H9 (cell line): ENCODE measurements around the gene KRTAP12-1. TPM values are rescaled to one million over a fixed set of nuclear protein-coding genes. Genes with fewer than 3 reads are reported as not detected.

Source experiments
- DNase-seq: peaks from one replicate; pipeline ENCODE4 v3.0.0-alpha.2; 2017
- H2AFZ ChIP-seq: one replicate; pipeline ENCODE4 v1.6.1; 2013; ENCODE audit warnings: mild to moderate bottlenecking, low read length, control low read depth, moderate library complexity
- H2AK5ac ChIP-seq: 2 replicates; pipeline ENCODE4 v1.6.1; 2013; ENCODE audit warnings: low read length, control low read depth, mixed read lengths; ENCODE audit not compliant: insufficient read length
- H2BK120ac ChIP-seq: one replicate; pipeline ENCODE4 v1.6.1; 2013; ENCODE audit warnings: low read depth, mild to moderate bottlenecking, low read length, control low read depth, inconsistent platforms; ENCODE audit not compliant: poor library complexity, severe bottlenecking
- H2BK12ac ChIP-seq: 2 replicates; pipeline ENCODE4 v1.6.1; 2013; ENCODE audit warnings: low read length, control low read depth, mixed read lengths, low read depth; ENCODE audit not compliant: insufficient read length
- H2BK15ac ChIP-seq: 2 replicates; pipeline ENCODE4 v1.6.1; 2013; ENCODE audit warnings: low read depth, low read length, control low read depth
- H2BK20ac ChIP-seq: one replicate; pipeline ENCODE4 v1.6.1; 2013; ENCODE audit warnings: low read depth, mild to moderate bottlenecking, low read length, control low read depth, inconsistent platforms; ENCODE audit not compliant: poor library complexity, severe bottlenecking
- H2BK5ac ChIP-seq: 2 replicates; pipeline ENCODE4 v1.6.1; 2013; ENCODE audit warnings: low read length, control low read depth, mixed read lengths; ENCODE audit not compliant: insufficient read length
- H3K14ac ChIP-seq: 2 replicates; pipeline ENCODE4 v1.6.1; 2013; ENCODE audit warnings: low read length, control low read depth; ENCODE audit not compliant: insufficient read depth
- H3K18ac ChIP-seq: 2 replicates; pipeline ENCODE4 v1.6.1; 2013; ENCODE audit warnings: low read depth, mild to moderate bottlenecking, mixed read lengths, low read length, control low read depth; ENCODE audit not compliant: insufficient read length
- H3K23ac ChIP-seq: 2 replicates; pipeline ENCODE4 v1.6.1; 2013; ENCODE audit warnings: low read length, control low read depth, mixed read lengths, low read depth; ENCODE audit not compliant: insufficient read length
- H3K23me2 ChIP-seq: 2 replicates; pipeline ENCODE4 v1.6.1; 2013; ENCODE audit warnings: low read depth, mild to moderate bottlenecking, mixed read lengths, low read length, control low read depth; ENCODE audit not compliant: insufficient read length, poor library complexity, severe bottlenecking
- H3K27ac ChIP-seq: 2 replicates; pipeline ENCODE4 v1.5.1; 2013; ENCODE audit warnings: low read length, control low read depth, mixed read lengths, low read depth; ENCODE audit not compliant: insufficient read length
- H3K27me3 ChIP-seq: 2 replicates; pipeline ENCODE4 v1.6.1; 2013; ENCODE audit warnings: low read length, control low read depth, inconsistent platforms; ENCODE audit not compliant: insufficient read depth
- H3K4ac ChIP-seq: 2 replicates; pipeline ENCODE4 v1.6.1; 2013; ENCODE audit warnings: low read depth, mild to moderate bottlenecking, control low read depth, inconsistent platforms, low read length, moderate library complexity
- H3K4me1 ChIP-seq: 2 replicates; pipeline ENCODE4 v1.6.1; 2013; ENCODE audit warnings: low read length, control low read depth, inconsistent platforms; ENCODE audit not compliant: insufficient read depth
- H3K4me2 ChIP-seq: 2 replicates; pipeline ENCODE4 v1.6.1; 2013; ENCODE audit warnings: low read length, control low read depth, mixed read lengths; ENCODE audit not compliant: insufficient read length, insufficient read depth
- H3K56ac ChIP-seq: 2 replicates; pipeline ENCODE4 v1.6.1; 2013; ENCODE audit warnings: low read depth, mild to moderate bottlenecking, mixed read lengths, low read length, control low read depth; ENCODE audit not compliant: insufficient read length
- H3K79me1 ChIP-seq: 2 replicates; pipeline ENCODE4 v1.6.1; 2013; ENCODE audit warnings: low read depth, mild to moderate bottlenecking, moderate library complexity, low read length, control low read depth, inconsistent platforms; ENCODE audit not compliant: insufficient read depth, poor library complexity, severe bottlenecking
- H3K79me2 ChIP-seq: 2 replicates; pipeline ENCODE4 v1.6.1; 2013; ENCODE audit warnings: low read length, control low read depth, inconsistent platforms; ENCODE audit not compliant: insufficient read depth
- H3K9ac ChIP-seq: 2 replicates; pipeline ENCODE4 v1.6.1; 2013; ENCODE audit warnings: low read length, control low read depth, mixed read lengths; ENCODE audit not compliant: insufficient read length; ENCODE audit errors: extremely low read depth
- H3K9me3 ChIP-seq: one replicate; pipeline ENCODE4 v1.6.1; 2013; ENCODE audit warnings: low read depth, low read length, inconsistent platforms; ENCODE audit not compliant: control insufficient read depth
- H3T11ph ChIP-seq: one replicate; pipeline ENCODE4 v1.6.1; 2013; ENCODE audit warnings: mild to moderate bottlenecking, low read length, control low read depth, inconsistent platforms
- H4K20me1 ChIP-seq: one replicate; pipeline ENCODE4 v1.6.1; 2013; ENCODE audit not compliant: control insufficient read depth, insufficient read length, insufficient read depth
- H4K5ac ChIP-seq: 2 replicates; pipeline ENCODE4 v1.6.1; 2013; ENCODE audit warnings: low read depth, mild to moderate bottlenecking, mixed read lengths, low read length, control low read depth; ENCODE audit not compliant: insufficient read length
- H4K8ac ChIP-seq: replicated peaks from 2 replicates; pipeline ENCODE4 v1.6.1; 2013; ENCODE audit warnings: low read length, control low read depth, mixed read lengths, low read depth; ENCODE audit not compliant: insufficient read length
- H4K91ac ChIP-seq: 2 replicates; pipeline ENCODE4 v1.6.1; 2013; ENCODE audit warnings: low read depth, mild to moderate bottlenecking, moderate library complexity, mixed read lengths, low read length, control low read depth; ENCODE audit not compliant: insufficient read length
- H3K27ac Mint-ChIP-seq, 3 experiments: 2 replicates in 2 of 3; 3 replicates in 1 of 3; pipeline ENCODE4 v1.8.0; 2020 to 2021; ENCODE audit warnings: mixed read lengths in 3 of 3, mild to moderate bottlenecking in 1 of 3, moderate library complexity in 1 of 3
- H3K27me3 Mint-ChIP-seq: 2 replicates; pipeline ENCODE4 v1.8.0; 2021; ENCODE audit warnings: low read depth, mild to moderate bottlenecking, moderate library complexity, mixed read lengths
- H3K36me3 Mint-ChIP-seq, 3 experiments: 2 replicates in 2 of 3; 3 replicates in 1 of 3; pipeline ENCODE4 v1.8.0; 2020 to 2021; ENCODE audit warnings: low read depth in 3 of 3, mixed read lengths in 3 of 3; ENCODE audit not compliant: insufficient read depth in 1 of 3
- H3K4me1 Mint-ChIP-seq, 2 experiments: 2 replicates each; pipeline ENCODE4 v1.8.0; 2020; ENCODE audit warnings: mixed read lengths in 2 of 2
- H3K4me3 Mint-ChIP-seq, 2 experiments: 2 replicates in 1 of 2; 3 replicates in 1 of 2; pipeline ENCODE4 v1.8.0; 2020 to 2021; ENCODE audit warnings: mild to moderate bottlenecking in 2 of 2, mixed read lengths in 2 of 2, moderate library complexity in 1 of 2
- H3K9me3 Mint-ChIP-seq, 2 experiments: 2 replicates in 1 of 2; 3 replicates in 1 of 2; pipeline ENCODE4 v1.8.0; 2020; ENCODE audit warnings: mild to moderate bottlenecking in 2 of 2, mixed read lengths in 2 of 2, moderate library complexity in 1 of 2
- CTCF ChIP-seq: fragments of 200-600 bp; sonication (generic); conservative IDR thresholded peaks from 3 replicates; pipeline ENCODE4 v1.8.0; 2021; ENCODE audit warnings: antibody characterized with exemption, mild to moderate bottlenecking
- WGBS: extraction: QIAGEN DNeasy Blood & Tissue Kit; methylation state at CpG from one replicate; pipeline ENCODE4 v1.1.7; 2013; ENCODE audit warnings: missing lambda C conversion rate, low lambda C conversion rate, mixed read lengths; ENCODE audit not compliant: insufficient read length; ENCODE audit errors: extremely low coverage; 5-methylcytosine and 5-hydroxymethylcytosine counted together
- total RNA-seq: library from RNA; stranded (reverse); gene quantifications from 2 replicates; pipeline ENCODE4 v1.2.1, GENCODE V29; 2021

KRTAP12-1 gene
- total RNA-seq, 1 experiment from 2014 or later = not detected

GRCh38 chr21:44677881-44678280 lies 4.1 kb downstream of the KRTAP12-1 start:
- H3K4ac ChIP-seq = no peak overlapping the region
- no peak overlapping the region for H3K56ac ChIP-seq
- H4K5ac ChIP-seq = no peak overlapping the region
- H2BK20ac ChIP-seq = no peak overlapping the region
- H3K18ac ChIP-seq = no peak overlapping the region
- H2BK15ac ChIP-seq = no peak overlapping the region; the same call in 1 of the 2 replicates
- no peak overlapping the region for H2AFZ ChIP-seq
- no peaks in the 10 kb centered on the region for H3K23me2 ChIP-seq
- no peak overlapping the region for H4K91ac ChIP-seq
- no peaks in the 10 kb centered on the region; the same call in 1 of the 2 replicates for H3K4me1 ChIP-seq
- no peak overlapping the region for H4K8ac ChIP-seq
- Mint-ChIP-seq H3K4me3 (no peak overlapping the region), H3K27me3 (peaks cover 25% of the 10 kb centered on the region), H3K36me3 (peaks cover 0 to 6% (median 0%) of the 10 kb centered on the region in 3 experiments; a peak in 3 of 7 replicates), H3K4me1 (peaks cover 6 to 13% of the 10 kb centered on the region in 2 experiments; a peak in 3 of 4 replicates), H3K27ac (no peak overlapping the region), H3K9me3 (peaks cover 3 to 4% of the 10 kb centered on the region in 2 experiments)
- TF ChIP-seq CTCF = no peak
- no peak overlapping the region for H2BK12ac ChIP-seq
- no peak overlapping the region for H3T11ph ChIP-seq
- no peak overlapping the region for H2BK120ac ChIP-seq
- no peaks in the 10 kb centered on the region for H3K27me3 ChIP-seq
- no peak overlapping the region for H3K9ac ChIP-seq
- no peak overlapping the region for H3K4me2 ChIP-seq
- no peaks in the 10 kb centered on the region for H3K79me2 ChIP-seq
- no peak overlapping the region for H3K23ac ChIP-seq
- H2BK5ac ChIP-seq = no peak overlapping the region
- no peaks in the 10 kb centered on the region for H3K79me1 ChIP-seq
- no peak overlapping the region for H3K27ac ChIP-seq
- no peaks in the 10 kb centered on the region for H3K9me3 ChIP-seq
- H4K20me1 ChIP-seq = no peaks in the 10 kb centered on the region
- peak; percentile 12 for DNase-seq
- no CpG with 5 or more reads among the region's 13 CpGs for WGBS
- H2AK5ac ChIP-seq = no peak overlapping the region
- no peak overlapping the region for H3K14ac ChIP-seq
